ENCODE results near the gene KIZ. TPM values are rescaled to one million over a fixed set of nuclear protein-coding genes. Genes with fewer than 3 reads are reported as not detected.
A peak's percentile ranks its signal among the peaks of the same experiment; 100 is the strongest.

The KIZ gene
- total RNA-seq, 1 experiment from 2014 or later: 13.4 TPM

DNA sequence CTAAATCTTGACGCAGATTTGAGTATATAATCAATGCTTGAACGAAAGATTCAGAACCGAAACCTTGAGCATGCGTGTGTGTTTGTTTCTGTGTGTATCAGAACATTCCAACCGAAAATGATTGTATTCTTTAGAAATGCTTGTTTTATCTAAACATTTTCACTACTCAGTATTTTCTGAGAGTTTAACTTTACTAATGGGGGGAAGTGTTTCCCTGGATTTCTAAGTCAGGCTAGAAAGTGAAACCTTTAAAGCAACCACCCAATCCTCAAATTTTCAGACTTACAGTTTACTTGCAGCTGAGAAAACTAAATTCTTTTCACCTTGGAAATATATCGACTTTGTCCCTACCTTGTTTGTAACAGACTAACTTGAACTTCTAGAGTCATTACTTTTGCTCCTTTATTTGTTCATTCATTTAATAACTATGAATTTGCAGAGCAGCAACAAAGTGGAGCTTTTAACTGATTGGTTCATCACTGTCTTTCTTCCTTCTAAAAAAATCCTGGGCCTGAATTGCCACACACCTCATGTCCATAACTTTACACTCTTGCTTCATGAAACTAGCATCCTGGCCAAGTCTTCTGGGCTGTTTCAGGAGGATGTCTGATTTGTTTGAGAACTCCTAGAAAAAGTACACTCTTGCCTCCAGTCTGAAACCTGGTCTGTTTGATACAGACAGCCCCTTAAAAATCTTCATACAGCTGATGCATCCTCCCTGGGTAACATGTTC, 99.5 kb downstream of the KIZ start:
- Histone ChIP-seq H3K79me2 (ENCODE audit: low read length) (no peaks in the 10 kb centered on the region), H3K4me1 (ENCODE audit: insufficient read depth, low read length) (peaks cover 17% of the 10 kb centered on the region), H3K4me2 (ENCODE audit: low read length) (no peak overlapping the region), H3K36me3 (ENCODE audit: low read depth, low read length) (no peaks in the 10 kb centered on the region), H3K9ac (ENCODE audit: low read length) (no peak overlapping the region), H2AFZ (ENCODE audit: low read length) (no peak overlapping the region), H3K4me3 (ENCODE audit: low read length) (no peak overlapping the region), H3K9me2 (replicated peaks; ENCODE audit: low read length) (no peaks in the 10 kb centered on the region), H3F3A (ENCODE audit: low read length, unreplicated experiment) (no peaks in the 10 kb centered on the region), H3K27ac (ENCODE audit: low read length) (no peak overlapping the region), H4K20me1 (ENCODE audit: low read length) (no peaks in the 10 kb centered on the region), H3K9me3 (ENCODE audit: low read length) (no peaks in the 10 kb centered on the region), H3K27me3 (ENCODE audit: low read length) (no peaks in the 10 kb centered on the region)
- no TSS peak for BruUV-seq (replicated peaks)
- CTCF ChIA-PET: no interaction called here
- TF ChIP-seq EZH2phosphoT487 (IDR thresholded peaks at IDR 0.05; ENCODE audit: borderline replicate concordance, low read length) (no peak), EZH2 (IDR thresholded peaks at IDR 0.05; ENCODE audit: low read length, unreplicated experiment) (no peak)
- TF ChIP-seq, protein P1, sequence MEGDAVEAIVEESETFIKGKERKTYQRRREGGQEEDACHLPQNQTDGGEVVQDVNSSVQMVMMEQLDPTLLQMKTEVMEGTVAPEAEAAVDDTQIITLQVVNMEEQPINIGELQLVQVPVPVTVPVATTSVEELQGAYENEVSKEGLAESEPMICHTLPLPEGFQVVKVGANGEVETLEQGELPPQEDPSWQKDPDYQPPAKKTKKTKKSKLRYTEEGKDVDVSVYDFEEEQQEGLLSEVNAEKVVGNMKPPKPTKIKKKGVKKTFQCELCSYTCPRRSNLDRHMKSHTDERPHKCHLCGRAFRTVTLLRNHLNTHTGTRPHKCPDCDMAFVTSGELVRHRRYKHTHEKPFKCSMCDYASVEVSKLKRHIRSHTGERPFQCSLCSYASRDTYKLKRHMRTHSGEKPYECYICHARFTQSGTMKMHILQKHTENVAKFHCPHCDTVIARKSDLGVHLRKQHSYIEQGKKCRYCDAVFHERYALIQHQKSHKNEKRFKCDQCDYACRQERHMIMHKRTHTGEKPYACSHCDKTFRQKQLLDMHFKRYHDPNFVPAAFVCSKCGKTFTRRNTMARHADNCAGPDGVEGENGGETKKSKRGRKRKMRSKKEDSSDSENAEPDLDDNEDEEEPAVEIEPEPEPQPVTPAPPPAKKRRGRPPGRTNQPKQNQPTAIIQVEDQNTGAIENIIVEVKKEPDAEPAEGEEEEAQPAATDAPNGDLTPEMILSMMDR (conservative IDR thresholded peaks at IDR 0.05; ENCODE audit: low read depth, low read length): no peak
- DNase-seq: no peak
- ATAC-seq: no peak
- intact Hi-C loops (cut with micrococcal nuclease): loop anchor here (5.0 kb wide), 1 partner anchor 43 kb away; no protein-coding TSS in a partner anchor
- POLR2A ChIA-PET (ENCODE audit: unreplicated experiment): no interaction called here

DNA sequence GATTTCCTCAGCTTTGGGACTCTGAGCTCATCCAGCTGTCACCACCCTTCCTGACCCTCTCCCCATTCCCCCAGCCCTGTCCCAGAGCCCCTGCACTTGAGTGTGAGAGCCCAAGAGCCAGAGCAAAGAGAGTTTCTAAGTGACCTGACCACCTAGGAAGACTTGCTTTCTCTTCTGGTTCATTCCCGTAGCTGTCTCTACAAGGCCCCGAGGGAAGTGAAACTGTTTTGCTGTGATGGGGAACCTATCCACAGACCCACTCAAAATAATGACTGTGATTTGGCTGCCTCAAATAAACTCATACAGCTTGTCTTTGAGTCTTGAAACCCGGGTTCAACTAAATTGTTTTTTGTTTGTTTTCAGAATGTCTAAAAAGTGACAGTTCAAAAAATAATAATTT, 102.6 kb downstream of the KIZ start:
- Histone ChIP-seq H3F3A (ENCODE audit: low read length, unreplicated experiment) (no peaks in the 10 kb centered on the region), H3K9me3 (ENCODE audit: low read length) (no peaks in the 10 kb centered on the region), H3K4me2 (ENCODE audit: low read length) (no peak overlapping the region), H3K27me3 (ENCODE audit: low read length) (no peaks in the 10 kb centered on the region), H2AFZ (ENCODE audit: low read length) (no peak overlapping the region), H3K27ac (ENCODE audit: low read length) (peak overlapping the region; percentile 77), H3K36me3 (ENCODE audit: low read depth, low read length) (no peaks in the 10 kb centered on the region), H3K9ac (ENCODE audit: low read length) (peak overlapping the region; percentile 69), H3K9me2 (replicated peaks; ENCODE audit: low read length) (no peaks in the 10 kb centered on the region), H3K4me3 (ENCODE audit: low read length) (no peak overlapping the region), H4K20me1 (ENCODE audit: low read length) (no peaks in the 10 kb centered on the region), H3K4me1 (ENCODE audit: insufficient read depth, low read length) (peaks cover 29% of the 10 kb centered on the region), H3K79me2 (ENCODE audit: low read length) (no peaks in the 10 kb centered on the region)
- ChIA-PET POLR2A (ENCODE audit: unreplicated experiment) (no interaction called here), CTCF (no interaction called here)
- no TSS peak for BruUV-seq (replicated peaks)
- no peak for TF ChIP-seq EZH2phosphoT487 (IDR thresholded peaks at IDR 0.05; ENCODE audit: borderline replicate concordance, low read length)
- TF ChIP-seq, protein P1 (conservative IDR thresholded peaks at IDR 0.05; ENCODE audit: low read depth, low read length): no peak
- TF ChIP-seq EZH2 (IDR thresholded peaks at IDR 0.05; ENCODE audit: low read length, unreplicated experiment): no peak
- ATAC-seq (no peak), DNase-seq (no peak)
- intact Hi-C loops (cut with micrococcal nuclease): loop anchor here (5.0 kb wide), 1 partner anchor 46 kb away; no protein-coding TSS in a partner anchor

DNA sequence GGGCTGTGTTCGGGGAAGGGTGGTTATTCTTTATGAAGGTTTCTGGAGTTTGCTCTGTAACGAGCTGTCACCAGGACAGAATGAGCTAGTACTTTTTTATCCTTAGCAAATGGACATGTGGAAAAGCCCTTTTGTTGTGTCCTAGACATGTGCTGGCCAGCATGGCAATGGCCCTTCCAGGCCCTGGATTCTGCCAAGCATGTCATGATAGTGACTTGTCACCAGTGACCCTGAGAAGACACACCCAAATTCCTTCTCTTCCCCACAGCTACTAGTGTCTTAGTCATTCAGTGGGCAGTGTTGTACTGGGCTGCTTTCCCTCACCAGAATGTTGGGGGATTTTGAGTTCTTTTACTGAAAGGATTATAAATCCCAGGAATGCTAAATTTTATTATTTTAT, 103.3 kb downstream of the KIZ start:
- no TSS peak for BruUV-seq (replicated peaks)

More for the DNA sequence above, 103.3 kb downstream of the KIZ start:
- DNase-seq (peak; percentile 86), ATAC-seq (peak; percentile 95)
- H3K27ac ChIP-seq (ENCODE audit: low read length): peak overlapping the region; percentile 77
- ChIA-PET CTCF (no interaction called here), POLR2A (ENCODE audit: unreplicated experiment) (interaction anchor here (0.6 kb wide), 1 partner anchor 9 kb away, joined by 7 read pairs; no protein-coding TSS in a partner anchor)
- H3K9ac ChIP-seq (ENCODE audit: low read length): peak overlapping the region; percentile 69
- H3K4me3 ChIP-seq (ENCODE audit: low read length): no peak overlapping the region
- intact Hi-C loops (cut with micrococcal nuclease): loop anchor here (5.0 kb wide), 1 partner anchor 47 kb away; no protein-coding TSS in a partner anchor
- H3F3A ChIP-seq (ENCODE audit: low read length, unreplicated experiment): no peaks in the 10 kb centered on the region
- H2AFZ ChIP-seq (ENCODE audit: low read length): peak overlapping the region; percentile 71
- no peaks in the 10 kb centered on the region for H3K36me3 ChIP-seq (ENCODE audit: low read depth, low read length)
- no peaks in the 10 kb centered on the region for H3K27me3 ChIP-seq (ENCODE audit: low read length)
- no peak for TF ChIP-seq EZH2 (IDR thresholded peaks at IDR 0.05; ENCODE audit: low read length, unreplicated experiment)
- no peak for TF ChIP-seq EZH2phosphoT487 (IDR thresholded peaks at IDR 0.05; ENCODE audit: borderline replicate concordance, low read length)
- TF ChIP-seq, protein P1 (conservative IDR thresholded peaks at IDR 0.05; ENCODE audit: low read depth, low read length): no peak
- no peaks in the 10 kb centered on the region for H3K79me2 ChIP-seq (ENCODE audit: low read length)
- H4K20me1 ChIP-seq (ENCODE audit: low read length): no peaks in the 10 kb centered on the region
- H3K9me3 ChIP-seq (ENCODE audit: low read length): no peaks in the 10 kb centered on the region
- peaks cover 29% of the 10 kb centered on the region for H3K4me1 ChIP-seq (ENCODE audit: insufficient read depth, low read length)
- H3K4me2 ChIP-seq (ENCODE audit: low read length): peak overlapping the region; percentile 42; the same call in 1 of the 2 replicates
- no peaks in the 10 kb centered on the region for H3K9me2 ChIP-seq (replicated peaks; ENCODE audit: low read length)
